Measurements from ENCODE around the gene RAP1A. TPM values are rescaled to one million over a fixed set of nuclear protein-coding genes. Genes with fewer than 3 reads are reported as not detected.
"Not testable (repeated sequence)": the region's sequence is repeated elsewhere in the genome, so short reads cannot be mapped to it uniquely, and the experiment has no call there.

Gene RAP1A
- total RNA-seq, 2 experiments from 2014 or later: 150 to 154 TPM

DNA sequence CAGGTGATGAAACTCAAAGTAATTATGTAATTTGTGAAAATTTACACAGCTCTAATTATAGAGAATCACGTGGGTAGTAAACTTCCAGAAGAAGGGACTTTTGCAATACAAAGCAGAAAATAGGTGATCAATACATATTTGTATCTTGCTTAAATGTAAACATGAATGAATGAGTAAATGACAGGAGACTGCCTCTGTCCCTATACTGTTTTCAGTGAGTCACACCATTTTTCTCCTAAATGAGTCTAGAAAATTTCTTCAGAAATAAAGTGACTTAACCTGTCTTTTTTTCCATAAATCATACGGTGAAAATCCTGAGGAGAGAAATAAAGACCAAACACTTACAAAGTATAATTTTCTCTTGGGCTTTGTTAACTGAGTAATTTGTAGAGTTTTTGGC, 11.9 kb downstream of the RAP1A start:
- Mint-ChIP-seq H3K9me3 (no peaks in the 10 kb centered on the region), H3K36me3 (peaks cover 24% of the 10 kb centered on the region), H3K27me3 (no peaks in the 10 kb centered on the region), H3K4me3 (no peak overlapping the region), H3K4me1 (peaks cover 80% of the 10 kb centered on the region), H3K27ac (peak overlapping the region; percentile 54)
- DNase-seq: no peak

DNA sequence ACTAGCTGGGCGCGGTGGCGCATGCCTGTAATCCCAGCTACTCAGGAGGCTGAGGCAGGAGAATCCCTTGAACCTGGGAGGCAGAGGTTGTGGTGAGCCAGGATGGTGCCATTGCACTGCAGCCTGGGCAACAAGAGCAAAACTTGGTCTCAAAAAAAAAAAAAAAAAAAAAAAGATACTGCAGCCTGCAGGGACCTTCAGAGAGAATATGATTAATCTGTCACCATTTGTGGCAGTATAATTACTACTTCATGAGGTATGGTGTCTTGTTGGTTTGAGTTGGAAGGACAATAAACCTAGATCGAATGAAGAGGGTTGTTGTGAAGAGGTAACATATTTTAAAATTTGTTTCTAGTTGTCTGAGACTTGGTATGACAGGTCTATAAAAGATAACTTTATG, 13.2 kb downstream of the RAP1A start:
- not testable (repeated sequence) for H3K27me3 Mint-ChIP-seq, H3K4me3 Mint-ChIP-seq, H3K27ac Mint-ChIP-seq, H3K9me3 Mint-ChIP-seq, DNase-seq
- H3K36me3 Mint-ChIP-seq: peaks cover 22% of the 10 kb centered on the region
- peaks cover 80% of the 10 kb centered on the region for H3K4me1 Mint-ChIP-seq

DNA sequence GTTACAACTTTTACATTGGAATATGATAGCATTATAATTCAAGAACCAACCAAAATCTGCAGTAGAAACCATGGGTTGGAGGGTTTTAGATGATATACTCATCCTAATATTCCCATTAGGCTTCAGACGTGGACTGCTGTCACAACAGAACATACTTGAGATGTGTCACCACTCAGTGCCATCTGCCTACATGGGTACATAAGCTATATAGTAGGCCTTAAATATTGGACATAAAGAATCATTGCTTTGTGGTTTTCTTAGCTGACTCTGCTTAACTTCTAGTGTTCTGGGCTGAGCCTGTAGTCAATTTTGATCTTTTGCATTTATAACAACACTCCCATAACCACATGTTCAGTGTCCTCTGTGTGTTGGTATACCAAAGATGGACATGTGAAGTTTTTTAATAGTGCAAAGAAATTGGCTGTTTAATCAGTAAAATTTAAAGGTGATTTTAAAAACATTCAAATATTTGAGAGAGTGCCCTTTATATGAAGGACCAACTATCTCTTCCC, 14.2 kb downstream of the RAP1A start:
- no peak overlapping the region for H3K27ac Mint-ChIP-seq
- no peak for DNase-seq
- H3K27me3 Mint-ChIP-seq: no peaks in the 10 kb centered on the region
- H3K4me1 Mint-ChIP-seq: peaks cover 79% of the 10 kb centered on the region
- H3K9me3 Mint-ChIP-seq: no peaks in the 10 kb centered on the region
- peaks cover 14% of the 10 kb centered on the region for H3K36me3 Mint-ChIP-seq
- no peak overlapping the region for H3K4me3 Mint-ChIP-seq

DNA sequence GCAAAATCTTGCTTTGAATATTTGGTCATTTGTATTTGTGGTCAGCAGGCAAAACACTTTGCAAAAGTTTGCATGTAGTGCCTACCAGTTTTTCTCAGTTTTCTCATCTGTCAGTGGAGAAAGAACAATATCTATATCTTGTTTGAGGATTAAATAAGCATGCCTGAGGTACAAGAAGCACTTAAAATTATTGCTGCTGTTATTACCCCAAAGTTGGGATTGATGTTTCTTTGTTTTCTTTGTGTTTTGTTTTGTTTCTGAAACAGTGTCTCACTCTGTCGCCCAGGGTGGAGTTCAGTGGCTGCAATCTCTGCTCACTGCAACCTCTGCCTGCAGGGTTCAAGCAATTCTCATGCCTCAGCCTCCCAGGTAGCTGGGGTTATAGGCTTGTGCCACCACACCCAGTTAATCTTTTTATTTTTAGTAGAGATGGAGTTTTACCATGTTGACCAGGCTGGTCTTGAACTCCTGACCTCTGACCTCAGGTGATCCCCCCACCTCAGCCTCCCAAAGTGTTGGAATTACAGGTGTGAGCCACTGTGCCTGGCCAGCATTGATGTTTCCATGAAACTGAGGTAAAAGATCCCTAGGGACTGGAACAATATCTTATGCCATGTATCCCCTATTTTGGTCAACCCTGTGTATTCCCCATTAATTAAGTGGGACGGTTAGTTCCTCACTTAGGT, 15.9 kb downstream of the RAP1A start:
- H3K27me3 Mint-ChIP-seq: no peaks in the 10 kb centered on the region
- H3K36me3 Mint-ChIP-seq: peaks cover 14% of the 10 kb centered on the region
- no peaks in the 10 kb centered on the region for H3K9me3 Mint-ChIP-seq
- H3K4me1 Mint-ChIP-seq: peaks cover 71% of the 10 kb centered on the region
- no peak for DNase-seq
- H3K27ac Mint-ChIP-seq: no peak overlapping the region
- H3K4me3 Mint-ChIP-seq: no peak overlapping the region

DNA sequence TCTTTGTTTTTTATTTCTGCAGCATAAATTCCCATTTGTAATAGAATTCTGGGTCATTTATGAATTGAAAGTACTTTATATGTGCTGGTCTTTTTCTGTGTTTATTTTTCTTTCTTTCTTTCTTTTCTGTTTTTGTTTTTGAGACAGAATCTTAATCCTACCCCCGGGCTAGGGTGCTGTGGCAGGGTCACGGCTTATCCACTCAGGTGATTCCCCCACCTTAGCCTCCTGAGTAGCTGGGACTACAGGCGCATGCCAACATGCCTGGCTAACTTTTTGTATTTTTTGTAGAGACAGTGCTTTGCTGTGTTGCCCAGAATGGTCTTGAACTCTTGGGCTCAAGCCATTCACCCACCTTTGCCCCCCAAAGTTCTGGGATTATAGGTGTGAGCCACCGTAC, 18.7 kb downstream of the RAP1A start:
- H3K27ac Mint-ChIP-seq: peak overlapping the region; percentile 44
- peaks cover 22% of the 10 kb centered on the region for H3K36me3 Mint-ChIP-seq
- no peak overlapping the region for H3K4me3 Mint-ChIP-seq
- no peaks in the 10 kb centered on the region for H3K27me3 Mint-ChIP-seq
- DNase-seq: no peak
- H3K9me3 Mint-ChIP-seq: peaks cover 5% of the 10 kb centered on the region
- peaks cover 55% of the 10 kb centered on the region for H3K4me1 Mint-ChIP-seq

DNA sequence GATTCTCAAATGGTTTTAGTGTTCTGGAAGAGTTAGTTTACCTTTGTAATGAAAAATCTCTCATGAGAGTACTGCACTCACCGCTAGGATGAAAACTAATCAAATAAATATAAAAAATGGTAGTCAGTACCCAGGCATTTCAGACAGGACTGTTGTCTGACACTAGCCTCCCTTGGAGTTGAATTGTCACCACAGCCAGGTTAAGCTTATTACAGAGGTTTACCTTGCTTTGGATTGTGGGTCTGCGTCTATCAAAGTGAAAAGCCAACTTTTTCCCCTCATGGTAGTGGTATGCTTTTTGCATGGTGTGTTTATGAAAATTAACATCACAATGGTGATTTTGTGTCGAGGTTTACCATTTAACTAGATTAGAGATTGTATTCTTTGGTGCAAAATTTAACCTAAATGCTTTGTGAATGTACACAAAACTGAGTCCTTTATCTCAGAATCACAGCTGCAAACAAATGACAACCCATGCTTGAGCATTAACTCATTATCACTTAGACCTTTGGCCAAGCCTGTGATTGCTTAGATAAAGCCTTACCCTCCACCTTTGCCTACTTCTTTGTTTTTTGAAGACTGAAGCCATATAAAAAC, 20.1 kb downstream of the RAP1A start:
- Mint-ChIP-seq H3K9me3 (peaks cover 8% of the 10 kb centered on the region), H3K4me1 (peaks cover 59% of the 10 kb centered on the region), H3K36me3 (peaks cover 35% of the 10 kb centered on the region), H3K27ac (no peak overlapping the region), H3K4me3 (no peak overlapping the region), H3K27me3 (no peaks in the 10 kb centered on the region)
- no peak for DNase-seq

DNA sequence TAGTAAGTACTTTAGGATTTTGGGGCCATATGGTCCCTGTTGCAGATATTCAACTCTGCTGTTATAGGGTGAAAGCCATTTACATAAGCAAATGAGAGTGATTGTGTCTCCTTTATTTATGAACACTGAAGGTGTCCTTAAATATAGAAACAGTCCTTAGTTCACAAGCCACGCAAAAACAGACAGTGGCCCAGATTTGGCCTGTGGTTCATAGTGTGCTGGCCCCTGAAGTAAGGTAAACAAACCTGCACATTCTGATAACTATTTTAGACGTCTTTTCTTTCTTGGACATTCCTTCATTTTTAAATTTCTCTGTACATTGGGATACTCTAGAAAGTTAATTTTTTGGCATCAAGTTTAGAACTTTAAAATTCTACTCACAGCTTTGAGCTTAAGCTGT, 23.5 kb downstream of the RAP1A start:
- no peak overlapping the region for H3K4me3 Mint-ChIP-seq
- H3K9me3 Mint-ChIP-seq: peaks cover 11% of the 10 kb centered on the region
- H3K36me3 Mint-ChIP-seq: peaks cover 54% of the 10 kb centered on the region
- peaks cover 58% of the 10 kb centered on the region for H3K4me1 Mint-ChIP-seq
- no peak overlapping the region for H3K27ac Mint-ChIP-seq
- DNase-seq: no peak
- H3K27me3 Mint-ChIP-seq: no peaks in the 10 kb centered on the region

DNA sequence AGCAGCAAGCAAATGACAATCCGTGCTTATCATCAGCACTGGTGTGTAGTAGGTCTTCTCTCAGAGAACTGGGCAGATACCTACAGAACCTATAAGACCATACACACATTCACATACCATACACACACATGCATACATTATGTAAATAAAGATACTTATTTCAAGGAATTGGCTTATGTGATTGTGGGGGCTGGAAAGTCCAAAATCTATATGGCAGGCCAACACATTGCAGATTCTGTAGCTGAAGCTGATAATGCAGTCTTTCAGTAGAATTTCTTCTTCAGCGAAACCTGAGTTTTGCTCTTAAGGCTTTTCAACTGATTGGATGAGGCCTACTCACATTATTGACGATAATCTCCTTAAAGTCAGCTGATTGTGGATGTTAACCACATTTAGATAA, 24.1 kb downstream of the RAP1A start:
- Mint-ChIP-seq H3K27me3 (no peaks in the 10 kb centered on the region), H3K4me1 (peaks cover 58% of the 10 kb centered on the region), H3K9me3 (peaks cover 11% of the 10 kb centered on the region), H3K27ac (no peak overlapping the region), H3K4me3 (no peak overlapping the region), H3K36me3 (peaks cover 60% of the 10 kb centered on the region)
- DNase-seq: no peak

DNA sequence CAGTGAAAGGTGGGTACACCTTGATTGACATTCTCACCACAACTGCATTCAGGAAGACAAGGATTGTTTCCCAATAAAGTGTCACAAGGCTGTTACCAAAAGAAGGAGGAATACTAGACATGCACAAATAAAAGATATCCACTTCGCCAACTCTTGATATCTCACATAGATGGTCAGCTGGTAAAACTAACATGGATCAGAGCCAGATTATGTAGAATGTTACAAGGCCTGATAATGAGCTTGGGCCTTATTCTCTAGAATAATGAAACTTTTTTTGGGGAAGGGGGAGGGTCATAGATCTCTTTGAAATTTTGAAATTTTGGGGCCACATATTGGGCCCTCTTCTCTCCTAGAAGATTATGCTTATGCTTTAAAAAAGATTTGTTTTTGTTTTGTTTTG, 24.9 kb downstream of the RAP1A start:
- Mint-ChIP-seq H3K9me3 (peaks cover 11% of the 10 kb centered on the region), H3K27me3 (no peaks in the 10 kb centered on the region), H3K4me1 (peaks cover 59% of the 10 kb centered on the region), H3K36me3 (peaks cover 67% of the 10 kb centered on the region), H3K27ac (no peak overlapping the region), H3K4me3 (no peak overlapping the region)
- no peak for DNase-seq

DNA sequence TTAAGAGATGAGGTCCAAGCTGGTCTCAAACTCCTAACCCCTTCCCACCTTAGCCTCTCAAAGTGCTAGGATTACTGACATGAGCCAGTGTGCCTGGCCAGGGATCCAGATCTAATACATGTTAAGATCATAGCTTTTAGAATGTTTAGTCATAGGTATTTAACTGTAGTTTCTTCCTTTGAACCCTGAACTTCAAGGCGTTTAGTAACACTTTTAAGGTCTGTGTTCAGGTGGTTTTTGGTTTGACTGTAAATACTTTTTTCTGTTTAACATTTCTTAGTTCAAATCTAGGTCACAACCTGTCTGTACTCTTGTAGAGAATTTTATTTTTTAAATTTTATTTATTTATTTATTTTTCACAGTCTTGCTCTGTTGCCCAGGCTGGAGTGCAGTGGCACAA, 28.1 kb downstream of the RAP1A start:
- H3K27ac Mint-ChIP-seq: peak overlapping the region; percentile 67
- H3K36me3 Mint-ChIP-seq: peaks cover 66% of the 10 kb centered on the region
- H3K27me3 Mint-ChIP-seq: no peaks in the 10 kb centered on the region
- peaks cover 52% of the 10 kb centered on the region for H3K4me1 Mint-ChIP-seq
- no peak for DNase-seq
- H3K4me3 Mint-ChIP-seq: no peak overlapping the region
- peaks cover 9% of the 10 kb centered on the region for H3K9me3 Mint-ChIP-seq

DNA sequence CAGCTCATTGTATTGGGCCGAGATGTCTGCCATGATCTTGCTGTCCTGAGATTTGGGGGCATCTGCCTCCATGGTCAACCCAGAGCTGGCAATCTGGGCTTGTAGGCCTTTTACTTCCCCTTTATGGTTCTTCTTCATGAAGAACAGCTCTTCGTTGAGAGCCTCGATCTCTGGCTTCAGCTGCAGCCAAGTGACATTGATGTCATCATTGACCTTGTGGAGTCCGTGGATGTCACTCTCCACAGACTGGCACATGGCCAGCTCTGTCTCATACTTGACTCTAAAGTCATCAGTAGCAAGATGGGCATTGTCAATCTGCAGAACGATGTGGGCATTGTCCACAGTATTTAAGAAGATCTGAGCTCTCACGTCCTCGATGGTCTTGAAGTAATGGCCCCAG, 29.2 kb downstream of the RAP1A start:
- Mint-ChIP-seq H3K27ac (peak overlapping the region; percentile 37), H3K4me1 (peaks cover 55% of the 10 kb centered on the region), H3K36me3 (peaks cover 60% of the 10 kb centered on the region), H3K27me3 (no peaks in the 10 kb centered on the region), H3K4me3 (no peak overlapping the region), H3K9me3 (peaks cover 3% of the 10 kb centered on the region)
- DNase-seq: no peak

DNA sequence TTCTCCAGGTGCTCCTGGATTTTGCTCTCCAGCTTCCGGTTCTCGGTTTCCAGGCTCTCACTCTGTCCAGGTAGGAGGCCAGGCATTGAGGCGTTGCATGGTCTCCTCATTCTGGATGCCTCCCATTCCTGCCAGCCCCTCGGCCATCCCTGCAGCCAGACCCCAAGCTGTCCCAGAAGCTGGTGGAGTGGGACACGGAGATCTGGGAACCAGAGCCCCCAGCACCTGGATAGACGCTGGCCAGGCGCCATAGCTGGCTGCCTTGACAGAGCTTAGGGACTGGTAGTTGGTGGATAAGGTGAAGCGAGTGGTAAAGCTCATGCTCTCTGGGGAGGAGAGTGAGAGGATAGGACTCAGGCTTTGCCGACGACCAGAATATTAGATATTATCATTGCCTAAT, 29.6 kb downstream of the RAP1A start:
- peaks cover 55% of the 10 kb centered on the region for H3K4me1 Mint-ChIP-seq
- no peak overlapping the region for H3K4me3 Mint-ChIP-seq
- H3K9me3 Mint-ChIP-seq: peaks cover 3% of the 10 kb centered on the region
- peaks cover 57% of the 10 kb centered on the region for H3K36me3 Mint-ChIP-seq
- DNase-seq: no peak
- no peaks in the 10 kb centered on the region for H3K27me3 Mint-ChIP-seq
- peak overlapping the region; percentile 37 for H3K27ac Mint-ChIP-seq

DNA sequence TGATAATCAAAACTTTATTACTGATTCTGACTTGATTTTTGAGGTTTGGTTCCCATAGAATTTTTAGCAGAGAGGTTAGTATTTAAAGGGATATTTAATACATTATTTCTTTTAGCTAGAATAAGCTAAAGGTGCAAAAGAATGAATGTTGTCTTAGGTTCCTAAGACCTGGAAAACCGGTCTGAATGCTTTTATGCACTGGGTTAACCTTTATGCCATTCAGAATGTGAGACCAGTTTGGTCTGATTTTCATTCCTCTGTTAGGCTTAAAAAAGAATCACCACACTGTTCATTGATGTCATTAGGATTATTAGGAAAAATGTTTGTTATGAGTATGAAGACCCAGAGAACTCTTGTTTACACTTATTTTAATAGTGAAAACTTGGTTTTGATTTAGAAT, 30.1 kb downstream of the RAP1A start:
- peaks cover 52% of the 10 kb centered on the region for H3K4me1 Mint-ChIP-seq
- no peak overlapping the region for H3K27ac Mint-ChIP-seq
- H3K27me3 Mint-ChIP-seq: no peaks in the 10 kb centered on the region
- H3K9me3 Mint-ChIP-seq: peaks cover 3% of the 10 kb centered on the region
- H3K4me3 Mint-ChIP-seq: no peak overlapping the region
- DNase-seq: no peak
- peaks cover 52% of the 10 kb centered on the region for H3K36me3 Mint-ChIP-seq

DNA sequence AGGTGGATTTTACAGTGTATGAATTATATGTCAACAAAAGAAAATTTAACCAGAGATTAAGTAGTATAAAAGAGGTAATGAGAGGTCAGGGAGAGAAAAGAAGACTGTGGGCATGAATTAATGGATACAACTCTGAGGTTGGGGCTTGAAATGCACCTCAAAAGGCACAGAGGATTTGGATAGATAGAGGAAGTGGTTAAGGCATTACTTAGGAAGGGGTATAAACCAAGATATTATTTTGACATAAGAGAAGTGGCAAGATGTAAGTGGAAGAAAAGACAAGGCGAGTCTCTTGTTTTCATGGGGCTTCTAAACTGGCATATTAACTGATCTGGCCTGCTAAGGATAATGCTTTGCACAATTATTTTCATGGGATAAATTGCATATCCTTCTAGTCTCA, 34.1 kb downstream of the RAP1A start:
- Mint-ChIP-seq H3K27ac (peak overlapping the region; percentile 39), H3K4me1 (peaks cover 46% of the 10 kb centered on the region)

DNA sequence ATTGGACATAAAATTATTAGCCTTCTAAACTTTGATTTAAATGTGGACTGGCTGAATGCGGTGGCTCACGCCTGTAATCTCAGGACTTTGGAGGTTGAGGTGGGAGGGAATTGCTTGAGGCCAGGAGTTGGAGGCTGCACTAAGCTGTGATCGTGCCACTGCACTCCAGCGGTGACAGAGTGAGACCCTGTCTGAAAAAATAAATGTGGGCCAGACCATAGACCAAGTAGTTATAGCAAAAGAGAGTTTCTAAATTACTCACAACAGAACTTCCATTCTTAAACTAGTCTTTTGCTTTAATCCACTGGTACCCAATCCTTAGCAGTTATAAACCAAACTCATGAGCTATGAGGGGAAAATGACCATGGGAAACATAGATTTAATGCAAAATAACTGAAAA, 35.2 kb downstream of the RAP1A start:
- Mint-ChIP-seq H3K27me3 (no peaks in the 10 kb centered on the region), H3K4me3 (no peak overlapping the region), H3K36me3 (peaks cover 20% of the 10 kb centered on the region), H3K4me1 (peaks cover 44% of the 10 kb centered on the region), H3K27ac (no peak overlapping the region), H3K9me3 (no peaks in the 10 kb centered on the region)
- no peak for DNase-seq

More for the DNA sequence above, 34.1 kb downstream of the RAP1A start:
- H3K4me3 Mint-ChIP-seq: no peak overlapping the region
- no peaks in the 10 kb centered on the region for H3K9me3 Mint-ChIP-seq
- H3K36me3 Mint-ChIP-seq: peaks cover 26% of the 10 kb centered on the region
- no peak for DNase-seq
- no peaks in the 10 kb centered on the region for H3K27me3 Mint-ChIP-seq

Data from activated naive CD8-positive, alpha-beta T cell treated with anti-CD3 and anti-CD28 coated beads for 36 hours (primary cell).